HG03064 (cell line): ENCODE data around the gene MBOAT1.

Experiments used
- ATAC-seq: cut with Tn5 transposase; IDR thresholded peaks from one replicate; pipeline ENCODE4 v1.9.1; 2021; ENCODE audit warnings: low read depth; ENCODE audit not compliant: unreplicated experiment

Gene MBOAT1

DNA sequence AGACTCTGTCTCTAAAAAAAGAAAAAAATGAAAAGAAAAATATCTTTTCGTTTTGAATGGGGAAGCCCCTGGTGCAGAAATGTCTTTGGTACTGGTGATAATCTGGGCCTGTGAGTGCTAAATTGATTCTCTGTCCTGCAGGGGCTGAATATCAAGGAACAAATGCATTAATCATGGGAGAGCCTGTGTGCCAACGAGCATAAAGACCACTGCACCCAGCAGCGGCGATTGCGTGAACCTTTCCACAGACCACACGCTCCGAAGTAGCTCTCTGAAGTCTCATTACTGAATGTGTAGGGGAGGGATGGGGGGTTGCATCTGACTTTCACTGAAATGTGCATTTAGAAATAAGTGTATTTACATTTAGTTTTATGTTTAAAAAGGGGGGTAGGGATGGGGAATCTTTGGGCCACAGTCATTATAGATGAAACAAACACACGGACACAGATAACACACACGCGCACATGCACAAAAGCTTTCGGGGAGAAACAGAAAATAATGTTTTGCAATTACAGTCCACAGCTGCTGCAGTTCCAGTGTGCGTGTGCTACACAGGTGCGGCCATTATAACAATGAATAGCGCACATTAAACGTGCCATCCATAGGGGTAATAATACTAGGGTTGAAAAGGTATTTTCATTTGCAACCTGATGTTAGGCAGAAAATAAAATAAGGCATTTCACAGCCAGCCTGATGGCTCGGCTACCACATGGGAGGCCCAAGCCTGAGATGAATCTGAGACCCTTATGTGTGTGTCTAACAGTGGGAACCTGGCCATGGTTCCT lies 154.0 kb downstream of the MBOAT1 start:
- no peak for ATAC-seq

DNA sequence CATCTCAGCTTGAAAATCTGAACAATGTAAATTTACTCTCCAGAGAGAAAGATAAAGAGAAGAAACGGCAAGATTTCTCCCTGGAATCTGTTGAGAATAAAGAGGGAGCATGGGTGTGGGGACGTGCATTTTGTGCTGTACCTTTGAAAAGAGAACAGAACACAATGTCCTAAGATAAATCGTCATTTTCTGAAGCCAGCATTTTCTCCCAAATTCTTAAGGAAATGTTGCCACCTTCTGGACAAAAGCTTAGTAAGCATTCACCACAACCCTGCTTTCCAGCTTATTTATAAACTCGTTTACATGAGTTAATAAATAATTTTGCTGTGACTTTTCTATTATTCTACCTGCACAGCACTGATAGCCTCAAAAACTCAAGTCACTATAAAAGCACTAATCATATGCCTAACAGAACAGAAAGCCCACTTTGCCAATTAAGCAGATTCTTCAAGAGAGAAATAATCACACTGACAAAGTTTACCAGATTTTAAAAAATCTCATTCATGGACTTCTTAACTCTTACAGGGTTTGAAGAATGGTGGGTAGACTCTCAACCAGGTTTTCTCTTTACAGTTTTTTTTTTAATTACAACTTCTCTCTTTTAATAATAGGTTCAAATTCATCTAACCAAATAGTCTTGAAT lies 155.8 kb downstream of the MBOAT1 start:
- ATAC-seq = no peak

DNA sequence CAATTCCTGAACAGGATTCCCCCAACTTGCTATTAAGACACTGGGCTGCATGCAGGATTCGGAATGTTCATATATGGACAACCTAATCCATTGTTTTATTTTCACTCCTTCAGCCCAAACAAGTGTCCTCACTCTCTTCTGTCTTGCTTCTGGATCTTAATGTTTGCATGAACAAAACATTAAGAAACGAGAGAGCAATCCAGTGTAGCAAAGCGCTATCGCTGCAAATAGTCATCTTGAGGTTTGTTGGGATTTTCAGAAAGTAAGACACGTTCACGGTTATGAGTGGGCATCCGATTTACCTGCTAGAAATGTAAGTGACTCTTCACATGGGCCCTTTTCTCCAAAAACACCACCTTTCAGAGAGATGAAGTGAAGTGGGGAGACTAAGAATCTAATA lies 156.4 kb downstream of the MBOAT1 start:
- ATAC-seq = no peak
